ENCODE results near the gene CAND2. TPM values are rescaled to one million over a fixed set of nuclear protein-coding genes. Genes with fewer than 3 reads are reported as not detected.
"Not testable (repeated sequence)": the region's sequence is repeated elsewhere in the genome, so short reads cannot be mapped to it uniquely, and the experiment has no call there.

The CAND2 gene
- total RNA-seq, 1 experiment from 2014 or later, result 1.4 TPM

- no peak for DNase-seq (ENCODE audit: low read depth)
Measured at GRCh38 chr3:12830785-12831156, 34.3 kb downstream of the CAND2 start.

GRCh38 chr3:12831301-12831866 is 34.9 kb downstream of the CAND2 start:
- no peak for DNase-seq (ENCODE audit: low read depth)

GRCh38 chr3:12832350-12833221 is 36.1 kb downstream of the CAND2 start:
- DNase-seq (ENCODE audit: low read depth), result no peak

- no peak for DNase-seq (ENCODE audit: low read depth)
Measured at GRCh38 chr3:12833222-12834161, 37.0 kb downstream of the CAND2 start.

- DNase-seq (ENCODE audit: low read depth), result no peak
Measured at GRCh38 chr3:12835052-12835665, 38.7 kb downstream of the CAND2 start.

- DNase-seq (ENCODE audit: low read depth), result no peak
Measured at GRCh38 chr3:12837295-12837986, 41.0 kb downstream of the CAND2 start.

GRCh38 chr3:12838179-12838965 is 41.9 kb downstream of the CAND2 start:
- DNase-seq (ENCODE audit: low read depth), result no peak

- no peak for DNase-seq (ENCODE audit: low read depth)
Measured at GRCh38 chr3:12839156-12839946, 42.9 kb downstream of the CAND2 start.

GRCh38 chr3:12840148-12840547 is 43.7 kb downstream of the CAND2 start:
- not testable (repeated sequence) for DNase-seq (ENCODE audit: low read depth)

- no peak for DNase-seq (ENCODE audit: low read depth)
Measured at GRCh38 chr3:12840591-12841148, 44.2 kb downstream of the CAND2 start.

GRCh38 chr3:12841149-12841969 is 44.9 kb downstream of the CAND2 start, which contains the start of gene RPL32:
Gene RPL32 (minus strand): TSS chr3:12841565. CDS start chr3:12840237, 1,328 bp downstream.
- peak; percentile 87 for DNase-seq (ENCODE audit: low read depth)

GRCh38 chr3:12841970-12842328 is 45.5 kb downstream of the CAND2 start:
- no peak for DNase-seq (ENCODE audit: low read depth)

- DNase-seq (ENCODE audit: low read depth), result no peak
Measured at GRCh38 chr3:12842469-12842868, 46.0 kb downstream of the CAND2 start.

GRCh38 chr3:12845811-12846210 is 49.3 kb downstream of the CAND2 start:
- no peak for DNase-seq (ENCODE audit: low read depth)

- DNase-seq (ENCODE audit: low read depth), result no peak
Measured at GRCh38 chr3:12852201-12852600, 55.7 kb downstream of the CAND2 start.

GRCh38 chr3:12853847-12854246 is 57.4 kb downstream of the CAND2 start:
- DNase-seq (ENCODE audit: low read depth), result not testable (repeated sequence)

GRCh38 chr3:12854565-12854964 is 58.1 kb downstream of the CAND2 start:
- DNase-seq (ENCODE audit: low read depth), result no peak

- no peak for DNase-seq (ENCODE audit: low read depth)
Measured at GRCh38 chr3:12856626-12857025, 60.1 kb downstream of the CAND2 start.
